Left lung (tissue), 10 donors: ENCODE measurements around the gene SUN3. TPM values are rescaled to one million over a fixed set of nuclear protein-coding genes. Genes with fewer than 3 reads are reported as not detected.

ENCODE experiments used
- ATAC-seq: fragments of 200-7000 bp; cut with Tn5 transposase; one replicate; pipeline ENCODE4 v1.9.1; 2020; ENCODE audit warnings: moderate library complexity
- DNase-seq, 4 donors: peaks; one replicate each; pipeline ENCODE4 v3.0.0-alpha.2; 2013 to 2020
- H3K27ac ChIP-seq, 2 donors: fragments of 200-600 bp; sonication (generic) in 1 of 2; one replicate each; pipeline versions ENCODE4 v1.5.0 to v1.8.0; 2020 to 2021
- H3K27me3 ChIP-seq, 2 donors: fragments of 200-600 bp; sonication (generic) in 1 of 2; one replicate each; pipeline versions ENCODE4 v1.5.0 to v1.8.0; 2020 to 2021
- H3K36me3 ChIP-seq, 2 donors: fragments of 200-600 bp; sonication (generic) in 1 of 2; one replicate each; pipeline versions ENCODE4 v1.5.0 to v1.8.0; 2020 to 2021
- H3K4me1 ChIP-seq, 2 donors: fragments of 200-600 bp; one replicate each; pipeline ENCODE4 v1.8.0; 2021
- H3K4me3 ChIP-seq, 2 donors: fragments of 200-600 bp; sonication (generic) in 1 of 2; one replicate each; pipeline versions ENCODE4 v1.5.0 to v1.8.0; 2020 to 2021; ENCODE audit warnings: mild to moderate bottlenecking in 1 of 2
- H3K9me3 ChIP-seq, 2 donors: fragments of 200-600 bp; sonication (generic) in 1 of 2; one replicate each; pipeline versions ENCODE4 v1.5.0 to v1.8.0; 2020 to 2021
- intact Hi-C, 2 donors: fragments of 100-400 bp; cut with DNase I; formaldehyde crosslinking; loops; one replicate each; pipeline versions ENCODE4 v1.11.2 to v1.14.2; 2022
- polyA plus RNA-seq, 6 donors: library from polyadenylated mRNA; unstranded; fragments of 120-200 nt; gene quantifications; one replicate each; pipeline ENCODE4 v1.2.1, GENCODE V29; 2013; ENCODE audit not compliant: insufficient read length in 6 of 6
- total RNA-seq, 2 donors: library from RNA; stranded (reverse); fragmentation: NEBNext Ultra II Directional; extraction: Animal tissue kit (Norgen Biotek cat#: 25700); gene quantifications; one replicate each; pipeline ENCODE4 v1.2.1, GENCODE V29; 2021
- TF ChIP-seq, protein P1 (sequence below), 2 donors: fragments of 200-600 bp; sonication (generic) in 1 of 2; IDR thresholded peaks; one replicate each; pipeline versions ENCODE4 v1.5.0 to v1.8.0; 2021; ENCODE audit warnings: antibody characterized with exemption in 2 of 2
- donor health status: DM: no; HTN: yes; CAD: no.
- donor health status: DM: no; HTN: no; CAD: no.

SUN3 gene
- total and polyA plus RNA-seq, 8 donors, result 0.11 to 0.39 (median 0.29) TPM; not detected in 3

DNA sequence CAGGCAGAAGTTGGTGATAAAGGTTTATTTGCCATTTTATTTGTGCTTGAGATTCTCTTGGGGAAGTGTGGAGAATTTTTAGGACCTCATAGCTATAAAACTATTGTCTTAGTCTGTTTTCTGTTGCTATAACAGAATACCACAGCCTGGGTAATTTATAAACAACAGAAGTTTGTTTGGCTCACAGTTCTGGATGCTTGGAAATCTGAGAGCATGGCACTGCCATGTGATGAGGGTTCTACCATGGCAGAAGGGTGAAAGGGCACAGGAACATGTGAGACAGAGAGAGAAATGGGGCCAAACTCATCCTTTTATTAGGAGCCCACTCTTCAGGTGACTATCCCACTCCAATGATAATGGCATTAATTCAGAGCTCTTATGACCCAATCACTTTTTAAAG lies 12.3 kb downstream of the SUN3 start:
- H3K27ac ChIP-seq, result no peak overlapping the region
- ATAC-seq (no peak), DNase-seq (no peak)
- no peaks in the 10 kb centered on the region for H3K36me3 ChIP-seq
- H3K4me1 ChIP-seq, result no peaks in the 10 kb centered on the region
- H3K4me3 ChIP-seq, result no peak overlapping the region
- intact Hi-C loops, result no loop called here
- TF ChIP-seq, protein P1, sequence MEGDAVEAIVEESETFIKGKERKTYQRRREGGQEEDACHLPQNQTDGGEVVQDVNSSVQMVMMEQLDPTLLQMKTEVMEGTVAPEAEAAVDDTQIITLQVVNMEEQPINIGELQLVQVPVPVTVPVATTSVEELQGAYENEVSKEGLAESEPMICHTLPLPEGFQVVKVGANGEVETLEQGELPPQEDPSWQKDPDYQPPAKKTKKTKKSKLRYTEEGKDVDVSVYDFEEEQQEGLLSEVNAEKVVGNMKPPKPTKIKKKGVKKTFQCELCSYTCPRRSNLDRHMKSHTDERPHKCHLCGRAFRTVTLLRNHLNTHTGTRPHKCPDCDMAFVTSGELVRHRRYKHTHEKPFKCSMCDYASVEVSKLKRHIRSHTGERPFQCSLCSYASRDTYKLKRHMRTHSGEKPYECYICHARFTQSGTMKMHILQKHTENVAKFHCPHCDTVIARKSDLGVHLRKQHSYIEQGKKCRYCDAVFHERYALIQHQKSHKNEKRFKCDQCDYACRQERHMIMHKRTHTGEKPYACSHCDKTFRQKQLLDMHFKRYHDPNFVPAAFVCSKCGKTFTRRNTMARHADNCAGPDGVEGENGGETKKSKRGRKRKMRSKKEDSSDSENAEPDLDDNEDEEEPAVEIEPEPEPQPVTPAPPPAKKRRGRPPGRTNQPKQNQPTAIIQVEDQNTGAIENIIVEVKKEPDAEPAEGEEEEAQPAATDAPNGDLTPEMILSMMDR (IDR thresholded peaks at IDR 0.05), result no peak
- H3K9me3 ChIP-seq, result no peaks in the 10 kb centered on the region
- H3K27me3 ChIP-seq, result no peaks in the 10 kb centered on the region

DNA sequence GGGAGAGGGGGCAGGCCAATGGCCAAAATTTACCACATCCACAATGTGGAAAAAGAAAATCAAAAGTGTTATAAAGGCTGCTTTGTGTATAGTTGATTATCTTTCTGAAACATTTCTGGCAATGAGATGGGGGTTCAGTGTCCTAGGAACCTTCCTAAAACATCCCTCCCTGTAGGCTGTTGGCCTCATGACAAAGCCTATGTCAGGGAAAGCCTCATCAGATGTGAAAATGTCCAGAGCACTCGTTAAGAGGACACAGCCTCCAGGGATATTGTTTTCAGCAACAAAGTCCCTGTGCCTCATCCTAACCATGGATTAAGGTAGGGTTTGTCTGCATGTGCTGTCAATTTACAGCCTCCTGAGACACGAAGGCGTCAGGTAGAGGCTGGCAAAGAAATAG lies 17.0 kb downstream of the SUN3 start:
- Histone ChIP-seq H3K36me3 (no peaks in the 10 kb centered on the region), H3K9me3 (no peaks in the 10 kb centered on the region), H3K4me3 (no peak overlapping the region), H3K4me1 (no peaks in the 10 kb centered on the region), H3K27ac (no peak overlapping the region), H3K27me3 (peaks cover 0 to 9% of the 10 kb centered on the region in 2 donors)
- ATAC-seq, result no peak
- intact Hi-C loops, result no loop called here
- DNase-seq, result peak in 2 of 4 donors; percentile 32 to 55
- TF ChIP-seq, protein P1 (IDR thresholded peaks at IDR 0.05), result no peak

- Histone ChIP-seq H3K36me3 (no peaks in the 10 kb centered on the region), H3K27ac (no peak overlapping the region), H3K4me3 (no peak overlapping the region), H3K27me3 (peaks cover 0 to 9% of the 10 kb centered on the region in 2 donors), H3K9me3 (no peaks in the 10 kb centered on the region), H3K4me1 (no peaks in the 10 kb centered on the region)
- intact Hi-C loops, result no loop called here
- TF ChIP-seq, protein P1 (IDR thresholded peaks at IDR 0.05), result no peak
- DNase-seq (no peak), ATAC-seq (no peak)
These were observed 17.6 kb downstream of the SUN3 start for GRCh38 chr7:48011323-48011722.

DNA sequence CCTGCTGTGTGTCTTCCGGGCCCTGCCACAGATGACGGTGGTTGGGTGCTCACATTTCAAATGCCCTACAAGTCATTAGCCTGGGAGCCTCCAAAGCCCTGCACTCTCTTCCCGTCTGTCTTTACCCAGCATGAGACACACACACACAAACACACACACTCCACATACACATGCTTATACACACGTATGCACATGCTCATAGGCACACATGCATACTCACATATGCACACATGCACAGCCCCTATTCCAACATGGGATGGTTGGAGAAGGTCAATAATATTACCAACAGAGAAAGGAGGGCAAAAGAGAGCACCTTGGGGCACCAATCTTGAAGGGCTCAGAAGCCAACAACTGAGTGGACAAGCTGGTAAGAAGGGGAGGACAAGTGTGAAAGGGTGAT lies 19.0 kb downstream of the SUN3 start:
- Histone ChIP-seq H3K36me3 (no peaks in the 10 kb centered on the region), H3K27ac (no peak overlapping the region), H3K4me3 (no peak overlapping the region), H3K4me1 (no peaks in the 10 kb centered on the region), H3K27me3 (peaks cover 0 to 9% of the 10 kb centered on the region in 2 donors), H3K9me3 (no peaks in the 10 kb centered on the region)
- intact Hi-C loops, result no loop called here
- DNase-seq (no peak), ATAC-seq (no peak)
- TF ChIP-seq, protein P1 (IDR thresholded peaks at IDR 0.05), result no peak

GRCh38 chr7:48009257-48009656 lies 19.6 kb downstream of the SUN3 start:
- Histone ChIP-seq H3K4me3 (no peak overlapping the region), H3K9me3 (no peaks in the 10 kb centered on the region), H3K4me1 (no peaks in the 10 kb centered on the region), H3K27me3 (peaks cover 0 to 9% of the 10 kb centered on the region in 2 donors), H3K27ac (no peak overlapping the region), H3K36me3 (no peaks in the 10 kb centered on the region)
- DNase-seq, result no peak
- ATAC-seq, result no peak
- TF ChIP-seq, protein P1 (IDR thresholded peaks at IDR 0.05), result no peak
- intact Hi-C loops, result no loop called here
